ENCODE measurements around the gene SMIM36. TPM values are rescaled to one million over a fixed set of nuclear protein-coding genes. Genes with fewer than 3 reads are reported as not detected.
A peak's percentile ranks its signal among the peaks of the same experiment; 100 is the strongest.
"Not testable (repeated sequence)": the region's sequence is repeated elsewhere in the genome, so short reads cannot be mapped to it uniquely, and the experiment has no call there.

SMIM36 gene
- total RNA-seq, 1 experiment from 2014 or later, result not detected

DNA sequence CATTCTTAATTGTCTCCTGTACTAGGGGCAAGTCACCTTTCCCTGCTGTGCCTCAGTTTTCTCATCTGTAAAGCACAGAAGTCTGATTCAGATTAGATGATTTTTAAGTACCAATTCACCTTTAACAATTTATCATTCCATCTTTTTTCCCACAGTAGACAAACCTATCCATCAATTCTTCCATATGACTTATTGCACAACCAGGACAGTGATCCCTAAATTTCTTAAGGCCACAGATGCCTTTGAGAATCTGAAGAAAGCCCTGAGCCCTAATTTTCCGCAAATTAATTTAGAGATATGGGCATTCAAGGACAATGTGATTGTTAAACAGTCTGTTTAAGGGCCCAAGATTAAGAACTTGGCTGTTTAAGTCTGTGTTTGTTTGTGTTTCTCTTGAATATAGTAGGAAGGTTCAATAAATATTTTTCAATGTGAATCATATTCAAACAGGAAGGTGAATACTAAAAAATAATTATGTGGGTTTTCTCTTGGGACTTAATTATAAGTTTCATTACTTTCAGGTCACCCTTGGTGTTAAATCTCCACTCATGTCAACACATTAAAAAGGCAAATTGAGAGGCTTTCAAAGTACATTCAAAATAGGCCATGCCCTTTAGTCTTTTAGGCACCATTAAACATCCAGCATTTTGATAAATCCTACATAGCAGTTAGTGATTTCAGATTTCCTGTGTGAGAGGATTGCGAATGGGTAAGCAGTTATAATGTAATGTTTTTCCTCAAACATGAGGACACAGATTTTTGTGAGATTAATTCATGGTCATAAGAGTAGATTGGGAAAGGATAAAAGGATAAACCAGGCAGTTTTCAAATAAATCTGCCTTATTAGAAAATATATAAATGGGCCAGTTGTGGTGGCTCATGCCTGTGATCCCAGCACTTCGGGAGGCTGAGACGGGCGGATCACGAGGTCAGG, 54.7 kb downstream of the SMIM36 start:
- DNase-seq (ENCODE audit: low spot score), result no peak

DNA sequence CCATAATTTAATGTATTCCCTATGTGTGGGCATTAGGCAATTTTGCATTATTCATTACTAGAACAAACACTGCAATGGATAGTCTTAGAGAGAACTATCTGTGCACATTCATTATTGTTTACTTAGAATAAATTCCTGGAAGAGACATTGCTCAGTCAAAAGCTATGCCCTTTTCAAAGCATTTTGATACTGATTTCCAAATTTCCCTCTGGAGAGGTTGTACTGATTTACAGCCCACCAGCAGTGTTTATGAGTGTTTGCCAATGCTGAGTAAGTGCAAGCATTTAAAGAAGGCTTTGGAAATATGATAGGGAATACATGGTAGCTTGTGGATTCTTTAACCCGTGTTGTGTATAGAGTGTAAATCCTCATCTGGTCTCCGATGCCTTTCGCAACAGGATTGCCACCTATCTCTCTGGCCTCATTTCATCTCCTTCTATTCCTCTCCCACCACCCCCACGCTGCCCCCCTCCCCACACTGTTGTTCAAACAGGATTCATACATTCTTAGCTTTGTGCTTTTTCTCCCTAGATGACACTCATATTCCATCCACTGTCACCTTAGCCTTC, 56.3 kb downstream of the SMIM36 start:
- DNase-seq (ENCODE audit: low spot score), result no peak

DNA sequence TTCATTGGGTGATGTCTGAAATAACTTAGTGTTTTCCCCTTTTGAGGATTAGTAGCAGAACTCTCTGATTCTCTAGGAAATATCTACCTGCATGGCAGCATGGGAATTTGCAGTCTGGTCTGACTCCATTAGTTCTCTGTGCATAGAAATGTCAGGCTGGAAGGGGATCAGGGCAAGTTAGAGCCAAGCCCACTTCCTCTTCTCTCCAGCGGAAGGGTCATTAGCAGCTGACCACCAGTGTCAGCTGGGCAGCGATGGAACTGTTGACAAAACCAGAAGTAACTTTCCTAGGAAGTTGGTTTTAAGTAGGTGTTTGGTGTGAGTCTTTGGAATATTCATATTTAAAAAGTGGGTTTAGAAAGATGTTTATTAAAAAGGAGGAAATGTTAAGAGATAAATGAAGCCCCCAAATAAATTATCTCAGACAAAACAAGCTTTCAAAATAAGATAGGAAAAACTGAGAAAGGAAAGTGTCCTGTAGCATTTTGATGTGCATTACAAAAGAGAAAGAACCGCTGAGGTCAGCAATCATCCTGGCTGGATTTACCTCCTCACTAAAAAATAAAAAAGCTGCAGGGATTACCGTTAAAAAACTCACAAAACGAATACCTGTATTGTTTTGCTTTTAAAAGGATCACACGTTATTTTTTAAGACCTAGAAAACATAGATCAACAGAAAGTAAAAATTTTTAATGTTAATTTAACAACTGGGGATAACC, 57.3 kb downstream of the SMIM36 start:
- DNase-seq (ENCODE audit: low spot score), result no peak

DNA sequence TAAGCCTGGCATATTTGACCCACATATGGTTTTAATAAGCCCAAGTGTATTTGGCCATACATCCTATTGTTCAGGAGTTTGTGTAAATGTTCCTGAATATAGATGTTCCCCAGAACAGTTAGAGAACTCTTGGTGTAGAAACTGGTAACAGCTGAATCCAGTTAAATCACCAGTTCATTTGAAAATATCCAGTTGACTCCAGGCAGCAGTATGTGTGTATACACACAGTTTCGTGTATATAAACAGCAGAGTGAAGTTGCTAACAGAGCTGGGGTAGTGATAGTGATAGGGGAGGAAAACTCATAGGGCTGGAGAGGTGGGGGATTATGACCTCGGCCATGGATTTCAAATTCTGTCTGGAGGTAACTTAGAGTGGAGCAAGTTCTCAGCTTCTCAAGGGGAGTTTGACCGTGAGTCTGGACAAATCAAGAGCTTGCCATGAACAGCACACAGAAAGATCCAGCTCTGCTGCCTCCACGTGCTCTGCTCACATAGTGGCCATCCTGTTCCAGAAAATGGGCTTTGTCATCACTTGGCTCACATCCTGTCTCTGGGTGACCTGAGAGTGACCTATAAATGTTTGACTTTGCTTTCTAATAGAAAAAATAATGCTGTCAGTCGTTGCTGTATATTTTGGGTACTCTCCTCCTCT, 59.0 kb downstream of the SMIM36 start:
- DNase-seq (ENCODE audit: low spot score), result peak; percentile 55

DNA sequence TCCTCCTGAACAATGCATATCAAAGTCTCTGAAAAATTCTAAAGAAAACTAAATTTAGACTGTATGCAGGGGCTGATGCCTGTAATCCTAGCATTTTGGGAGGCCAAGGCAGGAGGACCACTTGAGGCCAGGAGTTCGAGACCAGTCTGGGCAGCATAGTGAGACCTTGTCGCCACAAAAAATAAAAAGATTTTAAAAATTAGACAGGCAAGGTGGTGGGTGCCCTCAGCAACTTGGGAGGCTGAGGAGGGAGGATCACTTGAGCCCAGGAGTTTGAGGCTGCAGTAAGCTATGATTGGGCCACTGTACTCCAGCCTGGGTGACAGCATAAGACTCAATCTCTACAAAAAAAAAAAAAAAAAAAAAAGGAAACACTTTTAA, 59.5 kb downstream of the SMIM36 start:
- DNase-seq (ENCODE audit: low spot score), result no peak

DNA sequence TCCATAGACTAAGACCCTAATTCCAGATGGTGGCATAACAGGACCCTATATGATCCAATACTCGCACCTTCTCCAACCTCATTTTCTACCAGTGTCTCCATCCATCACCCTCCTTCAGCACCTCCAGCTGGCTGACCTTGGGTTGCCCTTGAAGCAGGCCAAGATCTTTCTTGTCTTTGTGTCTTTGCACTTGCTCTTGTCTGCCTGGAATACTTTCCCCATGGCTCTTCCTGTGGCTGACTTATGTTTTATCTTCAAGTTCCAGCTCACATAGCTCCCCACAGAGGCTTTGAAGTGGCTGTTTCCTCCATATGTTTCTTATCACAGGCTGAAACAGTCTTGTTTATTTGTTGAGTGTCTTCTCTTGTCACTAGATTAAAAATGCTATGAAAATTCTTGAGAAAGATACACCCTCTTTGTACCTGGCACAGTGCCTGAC, 60.0 kb downstream of the SMIM36 start:
- peak; percentile 35 for DNase-seq (ENCODE audit: low spot score)

DNA sequence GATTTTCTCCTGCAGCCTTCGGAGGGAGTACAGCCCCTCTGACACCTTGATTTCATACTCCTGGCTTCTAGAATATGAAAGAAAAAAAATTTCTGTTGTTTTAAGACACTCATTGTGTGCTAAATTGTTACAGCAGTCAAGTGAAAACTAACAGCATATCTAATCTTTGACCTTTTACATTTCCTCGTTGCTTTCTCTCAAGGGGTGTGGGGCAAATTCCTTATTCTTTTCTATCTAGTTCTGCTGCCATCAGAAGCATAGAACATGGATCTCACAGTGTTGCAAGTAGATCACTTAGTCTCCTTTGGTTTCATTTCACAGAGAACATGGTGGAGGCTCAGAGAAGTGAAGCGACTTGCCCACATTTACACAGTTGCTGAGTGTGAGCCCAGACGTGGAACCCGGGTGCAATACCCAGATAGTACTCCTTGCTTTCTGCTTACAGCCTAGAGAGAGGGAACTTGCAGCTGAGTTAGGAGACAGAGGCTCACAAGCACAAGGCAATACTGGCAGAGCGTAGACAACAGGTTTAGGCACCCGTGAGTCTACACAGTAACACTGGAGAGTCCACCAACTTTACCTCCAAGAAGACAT, 60.9 kb downstream of the SMIM36 start:
- no peak for DNase-seq (ENCODE audit: low spot score)

DNA sequence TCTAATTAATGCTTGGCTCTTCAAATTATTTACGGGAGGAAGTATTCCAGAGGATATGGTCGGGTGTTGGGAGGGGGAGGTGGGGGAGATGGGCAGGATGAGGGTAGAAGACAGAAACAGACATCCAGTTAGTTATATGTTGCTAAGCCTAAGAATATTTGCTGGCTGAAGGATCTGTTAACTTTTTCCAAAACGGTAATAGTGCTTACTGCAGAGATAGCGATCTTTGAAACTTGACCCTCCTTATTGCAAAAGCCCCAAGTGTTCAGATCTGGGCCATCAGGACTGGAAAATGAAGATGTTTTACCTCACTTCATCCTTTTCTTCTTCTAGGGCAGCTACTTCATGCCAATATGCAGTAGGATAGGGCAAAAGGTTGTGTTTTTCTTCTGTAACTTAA, 62.6 kb downstream of the SMIM36 start:
- no peak for DNase-seq (ENCODE audit: low spot score)

DNA sequence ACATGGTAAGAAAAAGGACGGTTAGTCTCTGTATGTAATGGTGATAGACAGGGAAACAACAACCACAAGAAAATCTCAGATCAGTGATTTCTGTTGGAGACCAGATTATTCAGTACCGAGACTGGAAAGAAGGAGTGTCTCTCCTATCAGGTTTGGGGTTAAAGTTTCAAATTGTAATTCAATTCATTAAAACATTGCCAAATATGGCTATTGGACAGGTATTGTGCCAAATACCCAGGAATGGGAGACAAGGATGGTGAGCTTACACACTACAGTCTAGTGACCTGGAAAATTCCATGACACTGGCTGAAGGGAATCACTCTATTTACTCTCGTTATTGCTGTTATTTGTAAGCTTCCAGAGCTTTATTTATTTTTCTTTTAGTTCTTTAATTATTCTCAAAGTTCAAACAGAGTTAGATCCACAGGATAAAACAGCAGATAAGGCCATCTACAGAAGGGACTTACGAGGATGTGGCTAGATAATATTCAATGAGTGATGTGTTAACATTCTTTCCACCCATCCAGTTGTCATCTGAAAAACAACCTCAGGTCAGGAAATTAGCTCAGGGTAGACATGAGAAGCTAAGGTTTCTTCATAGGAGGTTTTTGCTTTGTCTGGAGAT, 64.6 kb downstream of the SMIM36 start:
- DNase-seq (ENCODE audit: low spot score), result no peak

DNA sequence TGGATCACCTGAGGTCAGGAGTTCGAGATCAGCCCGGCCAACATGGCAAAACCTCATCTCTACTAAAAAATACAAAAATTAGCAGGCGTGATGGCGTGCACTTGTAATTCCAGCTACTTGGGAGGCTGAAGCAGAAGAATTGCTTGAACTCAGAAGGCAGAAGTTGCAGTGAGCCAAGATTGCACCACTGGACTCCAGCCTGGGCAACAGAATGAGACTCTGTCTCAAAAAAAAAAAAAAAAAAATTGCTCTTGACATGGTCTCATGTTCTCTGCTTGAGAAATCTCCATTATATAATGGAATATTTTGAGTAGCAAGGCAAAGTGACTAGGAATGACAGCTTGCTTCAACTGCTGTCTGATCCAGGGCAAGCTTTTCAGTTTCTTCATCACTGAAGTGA, 65.2 kb downstream of the SMIM36 start:
- not testable (repeated sequence) for DNase-seq (ENCODE audit: low spot score)

DNA sequence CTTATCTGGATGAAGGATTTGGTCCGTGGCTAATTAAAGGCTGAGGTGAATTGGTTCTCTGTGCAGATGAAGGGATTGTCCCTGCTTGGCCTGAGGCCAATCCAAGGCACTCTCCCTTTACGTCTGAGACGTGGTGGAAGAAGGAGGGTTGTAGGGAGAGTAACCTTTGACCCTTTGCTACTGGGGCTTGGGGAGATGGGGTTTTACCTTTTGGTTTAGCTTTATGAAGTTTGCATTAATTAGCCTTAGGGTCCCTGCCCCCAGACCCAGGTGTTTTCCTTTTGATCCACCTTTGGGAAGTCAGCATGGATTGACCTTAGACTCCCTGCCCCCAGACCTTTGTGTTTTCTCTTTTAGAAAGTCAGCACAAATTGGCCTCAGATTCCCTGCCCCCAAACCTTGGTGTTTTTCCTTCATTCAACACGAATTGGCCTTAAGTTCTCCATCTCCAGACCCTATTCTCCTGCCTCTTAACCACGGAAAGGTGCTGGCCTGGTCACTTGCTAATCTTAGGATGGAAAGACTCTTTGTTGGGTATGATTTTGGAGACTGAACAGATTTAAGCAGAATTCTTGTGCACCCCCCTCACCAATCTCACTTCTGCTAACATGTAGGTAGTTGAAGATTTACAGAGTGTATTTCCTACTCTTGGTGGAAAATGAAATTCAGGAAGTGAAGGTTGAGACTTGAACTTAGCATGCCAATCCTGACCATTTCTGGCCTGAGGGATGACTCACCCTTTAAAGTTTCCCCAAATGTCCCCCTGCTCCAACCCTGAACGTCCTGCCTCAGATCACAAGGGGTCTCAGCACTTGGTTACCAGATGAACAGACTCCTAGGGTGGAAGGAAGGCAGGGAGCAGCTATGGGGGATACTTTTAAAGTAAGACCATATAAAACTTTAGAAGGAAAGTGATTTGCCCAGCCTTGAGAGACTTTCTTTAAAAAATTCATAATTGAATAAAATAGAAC, 66.5 kb downstream of the SMIM36 start:
- no peak for DNase-seq (ENCODE audit: low spot score)

DNA sequence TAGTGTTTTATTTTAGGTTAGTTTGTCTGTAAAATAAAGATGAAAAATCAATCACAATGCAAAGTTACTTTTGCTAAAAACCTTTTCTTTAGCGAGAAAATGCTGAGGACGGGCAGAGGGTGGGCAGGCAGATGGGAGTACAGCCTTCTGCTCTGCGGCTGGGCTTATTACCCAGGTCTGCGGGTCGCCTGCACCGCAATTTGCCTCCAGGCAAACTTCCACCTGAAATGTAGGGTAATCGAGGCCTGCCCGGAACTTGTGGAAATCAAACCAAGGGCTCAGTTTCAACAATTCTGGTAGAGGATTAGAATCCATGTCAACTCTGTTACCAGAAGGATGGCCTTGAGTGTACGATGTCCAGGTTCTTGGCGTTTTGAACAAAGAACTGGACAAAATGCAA, 67.3 kb downstream of the SMIM36 start:
- DNase-seq (ENCODE audit: low spot score), result no peak

DNA sequence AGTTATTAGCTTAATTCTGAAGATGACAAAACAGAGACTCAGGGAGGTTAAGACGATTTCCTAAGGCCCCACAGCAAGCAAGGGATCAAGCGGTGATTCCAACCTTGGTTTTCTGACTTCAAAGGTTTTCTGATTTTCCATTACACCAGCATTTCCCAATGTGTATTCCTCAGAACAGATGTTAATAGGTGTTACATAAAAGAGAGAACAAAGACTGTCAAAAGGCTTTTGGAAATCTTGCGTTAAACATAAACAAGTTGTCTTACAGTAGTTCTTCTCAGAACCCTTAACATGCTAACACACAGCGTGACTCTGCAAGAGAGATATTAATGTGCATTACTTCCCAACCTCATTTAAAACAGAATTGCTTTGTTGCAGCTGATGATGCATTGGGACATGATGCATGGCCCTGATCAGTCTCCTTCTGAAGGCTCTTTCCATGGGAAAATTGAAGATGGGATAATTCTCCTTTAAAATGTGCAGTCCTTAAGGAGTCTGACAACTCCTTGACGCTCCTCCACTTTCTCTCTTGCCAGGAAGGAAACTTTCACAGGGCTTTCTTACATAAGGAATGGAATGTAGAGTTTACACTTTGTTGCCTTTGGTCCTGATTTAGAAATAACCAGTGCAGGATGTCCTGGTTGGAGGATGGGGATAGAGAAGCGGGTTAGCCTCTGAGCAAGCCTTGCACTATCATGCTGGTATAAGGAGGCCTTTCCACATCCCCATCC, 68.1 kb downstream of the SMIM36 start:
- DNase-seq (ENCODE audit: low spot score), result no peak

DNA sequence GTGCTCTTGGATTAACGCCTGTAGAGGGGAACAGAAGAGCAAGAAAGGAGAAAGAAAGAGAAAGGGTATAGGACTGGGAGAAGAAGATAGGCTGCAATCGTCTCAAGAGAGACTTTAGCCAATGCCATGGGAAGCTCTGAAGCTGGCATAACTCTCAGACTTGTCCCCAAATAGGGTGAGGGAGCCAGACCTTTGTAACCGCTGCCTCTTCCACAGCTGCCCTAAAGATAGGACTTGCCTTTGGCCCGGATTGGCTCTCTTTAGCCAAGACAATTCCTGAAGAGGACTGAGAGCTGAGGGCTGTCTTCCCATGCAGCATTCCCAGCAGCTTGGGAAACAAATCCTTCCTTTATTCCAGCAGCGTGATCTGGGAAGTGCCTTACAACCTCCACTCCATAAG, 68.8 kb downstream of the SMIM36 start:
- no peak for DNase-seq (ENCODE audit: low spot score)

DNA sequence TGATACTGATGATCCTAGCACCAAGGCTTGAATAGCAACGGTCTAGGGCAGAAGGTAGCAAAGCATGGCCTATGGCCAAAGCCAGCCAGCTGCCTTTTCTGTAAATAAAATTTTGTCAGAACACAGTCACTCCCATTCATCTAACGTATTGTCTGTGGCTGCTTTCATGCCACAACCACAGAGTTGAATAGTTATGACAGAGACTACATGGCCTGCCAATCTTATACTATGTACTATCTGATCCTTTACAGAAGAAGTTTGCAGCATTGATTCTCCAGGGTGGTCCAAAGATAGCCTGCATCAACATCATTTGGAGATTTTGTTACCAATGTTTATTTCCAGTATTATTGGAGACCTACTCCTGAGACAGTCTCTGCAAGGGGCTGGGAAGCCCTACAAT, 69.7 kb downstream of the SMIM36 start:
- DNase-seq (ENCODE audit: low spot score), result no peak

DNA sequence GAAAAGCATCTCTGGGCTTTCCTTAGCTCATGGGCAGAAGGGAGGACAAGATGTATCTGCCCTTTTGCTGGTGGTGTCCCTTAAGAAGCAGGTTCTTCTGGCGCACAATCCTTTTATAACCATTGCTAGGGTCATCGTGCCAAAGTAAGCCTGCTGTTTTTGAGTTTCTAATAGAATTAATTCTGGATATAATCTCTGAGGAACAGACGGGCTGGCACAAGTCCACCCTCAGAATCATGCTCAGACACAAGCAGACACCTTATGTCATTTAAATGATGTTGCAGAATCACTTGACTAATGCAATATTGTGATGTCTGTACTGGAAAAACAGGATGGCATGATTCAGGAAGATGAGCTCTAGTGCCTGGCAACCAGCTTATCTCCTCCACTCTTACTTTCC, 70.9 kb downstream of the SMIM36 start:
- DNase-seq (ENCODE audit: low spot score), result no peak

DNA sequence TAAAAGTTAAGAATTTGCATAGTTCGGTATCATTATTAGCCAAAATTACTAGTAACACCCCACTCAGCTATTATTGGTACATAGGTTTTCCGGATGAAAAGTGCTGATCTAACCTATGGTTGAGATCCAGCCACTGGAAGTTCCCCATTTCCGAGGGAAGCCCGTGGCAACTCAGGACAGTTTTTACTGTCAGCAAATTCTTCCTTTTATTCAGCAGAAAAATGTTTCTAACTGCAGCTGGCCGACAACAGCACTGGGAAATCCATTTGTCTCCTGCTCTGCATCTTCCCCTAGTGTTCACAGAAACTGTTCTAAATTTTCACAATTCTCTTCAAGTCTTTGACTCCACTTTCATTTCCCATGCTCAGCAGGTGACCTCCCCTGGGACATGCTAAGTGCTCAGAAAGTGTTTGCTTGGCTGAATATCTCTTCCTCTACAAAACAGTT, 74.1 kb downstream of the SMIM36 start:
- DNase-seq (ENCODE audit: low spot score), result no peak

DNA sequence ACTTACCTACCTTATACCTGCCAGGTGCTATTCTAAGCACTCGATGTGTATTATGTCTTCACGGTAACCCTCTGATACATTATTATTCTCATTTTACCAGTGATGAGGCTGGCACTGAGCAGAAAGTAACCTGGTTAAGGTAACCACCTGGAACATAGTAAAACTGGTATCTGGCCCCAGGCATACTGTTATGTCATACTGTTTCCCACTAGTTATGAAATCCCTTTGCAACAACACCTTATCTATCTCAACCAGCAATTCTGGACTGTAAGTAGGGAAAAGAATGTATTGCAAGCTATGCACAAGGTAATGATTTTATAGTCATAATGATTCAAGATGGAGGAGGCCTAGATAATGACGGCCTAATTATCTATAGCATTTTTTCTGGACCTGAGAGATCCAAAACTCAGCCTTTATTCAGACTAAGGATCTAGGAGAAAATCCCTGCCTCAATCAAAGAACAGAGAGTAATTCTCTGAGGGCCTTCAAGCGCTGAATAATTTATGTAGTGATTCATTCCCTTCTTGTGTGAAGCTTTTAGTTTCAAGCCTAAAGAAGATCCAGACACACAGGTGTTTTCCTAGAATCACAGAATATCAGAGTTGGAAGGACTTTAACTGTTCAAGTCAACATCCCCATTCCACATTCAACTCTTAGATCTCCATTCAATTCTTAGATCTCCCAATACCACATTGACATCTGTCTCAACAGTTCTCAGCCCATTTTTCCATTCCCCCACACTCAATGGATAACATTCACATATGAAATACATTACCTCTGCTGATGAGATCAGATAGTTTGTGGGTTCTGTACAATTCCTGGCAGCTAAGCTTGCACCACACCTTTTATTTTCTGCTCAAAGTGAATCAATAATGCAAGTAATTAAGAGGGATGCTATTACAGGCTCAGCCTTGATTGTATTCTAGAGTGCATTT, 74.8 kb downstream of the SMIM36 start:
- no peak for DNase-seq (ENCODE audit: low spot score)
